GM12865 (cell line): ENCODE data around the gene CRYAA.

Source experiments
- DNase-seq: peaks from one replicate; pipeline ENCODE4 v3.0.0; 2010; ENCODE audit warnings: low read depth
- H3K4me3 ChIP-seq: 2 replicates; pipeline ENCODE4 v1.5.1; 2011; ENCODE audit warnings: mild to moderate bottlenecking, low read depth, low read length, control low read depth
- CTCF ChIP-seq: IDR thresholded peaks from 2 replicates; pipeline ENCODE4 v1.5.1; 2011; ENCODE audit warnings: low read length, control low read depth, low read depth, inconsistent platforms; ENCODE audit not compliant: insufficient read depth; ENCODE audit errors: missing control alignments

Gene CRYAA

DNA sequence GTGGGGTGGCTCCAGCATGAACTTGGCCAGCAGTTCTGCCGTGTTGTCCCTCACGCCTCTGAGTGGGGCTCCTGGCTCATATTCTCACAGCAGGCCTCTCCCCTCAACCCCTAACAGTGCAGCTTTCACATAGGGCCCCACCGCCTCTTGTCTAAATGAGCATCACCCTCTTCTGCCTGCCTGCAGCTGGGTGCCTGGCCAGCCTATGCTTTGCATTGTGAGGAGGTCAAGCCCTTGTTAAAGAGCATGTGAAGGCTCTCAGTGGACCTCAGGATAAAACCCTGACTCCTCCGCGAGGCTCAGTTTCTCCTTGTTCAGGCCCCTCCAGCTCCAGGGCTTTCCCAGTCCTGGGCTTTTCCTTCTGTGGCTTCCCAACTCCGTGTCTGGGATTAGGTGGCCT, 34.8 kb downstream of the CRYAA start:
- no peak overlapping the region for H3K4me3 ChIP-seq
- TF ChIP-seq CTCF = no peak
- no peak for DNase-seq

GRCh38 chr21:43204638-43205037, 35.8 kb downstream of the CRYAA start:
- TF ChIP-seq CTCF = no peak
- no peak for DNase-seq

DNA sequence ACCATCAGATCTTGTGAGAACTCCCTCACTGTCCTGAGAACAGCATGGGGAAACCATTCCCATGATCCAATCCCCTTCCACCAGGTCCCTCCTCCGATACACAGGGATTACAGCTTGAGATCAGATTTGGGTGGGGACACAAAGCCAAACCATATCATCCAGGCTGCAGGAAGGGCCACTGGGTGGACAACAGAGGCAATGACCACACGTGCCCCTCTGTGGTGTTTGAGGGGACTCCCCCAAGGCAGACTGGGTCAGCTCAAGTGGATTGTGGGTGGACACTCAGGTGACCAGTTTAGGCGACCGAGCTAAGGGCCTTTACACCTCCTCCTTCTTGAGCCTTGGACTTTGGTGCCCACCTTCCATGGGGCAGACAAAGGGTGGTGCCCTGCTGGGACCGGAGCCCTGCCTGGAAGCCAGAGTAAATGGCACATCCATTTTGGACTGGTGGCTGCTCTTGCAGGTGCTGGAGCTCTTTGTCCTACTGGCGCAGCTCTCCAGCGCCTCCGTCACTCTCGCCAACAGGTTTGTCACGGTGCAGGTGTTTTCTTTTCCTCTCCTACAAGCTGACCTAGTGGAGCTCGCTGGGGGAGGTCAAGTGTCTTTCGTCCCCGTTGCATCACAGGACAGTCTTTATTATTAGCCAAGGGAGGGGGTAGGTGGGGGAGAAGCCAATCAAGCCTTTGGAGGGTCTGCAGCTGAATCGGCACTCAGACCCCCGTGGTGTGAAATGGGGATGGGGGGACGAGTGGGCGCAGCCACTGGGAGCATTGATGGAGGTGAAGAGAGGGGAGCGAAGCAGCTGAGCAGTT, 37.6 kb downstream of the CRYAA start:
- TF ChIP-seq CTCF = no peak
- DNase-seq = no peak
- no peak overlapping the region for H3K4me3 ChIP-seq

More at GRCh38 chr21:43204638-43205037, 35.8 kb downstream of the CRYAA start:
- no peak overlapping the region for H3K4me3 ChIP-seq

DNA sequence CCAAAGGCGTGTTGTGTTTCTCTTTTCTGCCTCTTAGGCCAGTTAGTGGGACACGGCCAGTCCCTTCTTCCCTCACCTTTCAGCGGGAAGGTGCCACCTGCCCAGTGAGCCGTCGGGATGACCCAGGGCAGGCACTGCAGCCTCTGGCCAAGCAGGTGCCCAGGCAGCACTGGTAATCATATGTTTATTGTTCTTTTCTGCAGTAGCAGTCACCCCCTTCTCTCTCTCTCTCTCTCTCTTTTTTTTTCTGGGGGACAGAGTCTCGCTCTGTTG, 38.2 kb downstream of the CRYAA start:
- no peak overlapping the region for H3K4me3 ChIP-seq
- no peak for DNase-seq
- TF ChIP-seq CTCF = no peak

- no peak for DNase-seq
- TF ChIP-seq CTCF = no peak
- no peak overlapping the region for H3K4me3 ChIP-seq
Observed at GRCh38 chr21:43207868-43208267, 39.1 kb downstream of the CRYAA start.

- TF ChIP-seq CTCF = no peak
Observed at GRCh38 chr21:43208561-43209332, 39.9 kb downstream of the CRYAA start.

More at GRCh38 chr21:43208561-43209332, 39.9 kb downstream of the CRYAA start:
- H3K4me3 ChIP-seq = no peak overlapping the region
- DNase-seq = no peak
